HG02763 (cell line): ENCODE results near the gene TACC2.
"Not testable (repeated sequence)": the region's sequence is repeated elsewhere in the genome, so short reads cannot be mapped to it uniquely, and the experiment has no call there.

Source experiments
- ATAC-seq: cut with Tn5 transposase; IDR thresholded peaks from one replicate; pipeline ENCODE4 v1.9.1; 2021; ENCODE audit warnings: mild to moderate bottlenecking, moderate library complexity; ENCODE audit not compliant: unreplicated experiment

The TACC2 gene

DNA sequence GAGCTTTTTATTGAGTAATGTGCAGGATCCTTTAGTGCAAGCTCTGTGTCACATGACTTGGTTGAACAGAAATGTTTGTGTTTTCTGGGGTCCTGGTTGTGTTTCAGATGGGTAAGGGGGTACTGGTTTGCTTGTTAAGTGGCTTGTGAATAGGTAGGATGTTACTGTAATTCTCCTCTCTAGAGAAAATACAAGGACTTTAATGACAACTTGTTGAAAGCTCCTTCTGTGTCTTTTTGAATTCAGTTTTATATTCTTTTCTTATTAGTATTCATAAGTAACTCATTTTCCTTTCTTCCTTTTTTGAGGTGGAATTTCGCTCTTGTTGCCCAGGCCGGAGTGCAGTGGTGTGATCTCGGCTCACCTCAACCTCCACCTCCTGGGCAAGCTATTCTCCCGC, 196.7 kb downstream of the TACC2 start:
- ATAC-seq: no peak

GRCh38 chr10:122186816-122187810, 198.2 kb downstream of the TACC2 start:
- no peak for ATAC-seq

- ATAC-seq: no peak
Measured at GRCh38 chr10:122188706-122189105, 199.7 kb downstream of the TACC2 start.

DNA sequence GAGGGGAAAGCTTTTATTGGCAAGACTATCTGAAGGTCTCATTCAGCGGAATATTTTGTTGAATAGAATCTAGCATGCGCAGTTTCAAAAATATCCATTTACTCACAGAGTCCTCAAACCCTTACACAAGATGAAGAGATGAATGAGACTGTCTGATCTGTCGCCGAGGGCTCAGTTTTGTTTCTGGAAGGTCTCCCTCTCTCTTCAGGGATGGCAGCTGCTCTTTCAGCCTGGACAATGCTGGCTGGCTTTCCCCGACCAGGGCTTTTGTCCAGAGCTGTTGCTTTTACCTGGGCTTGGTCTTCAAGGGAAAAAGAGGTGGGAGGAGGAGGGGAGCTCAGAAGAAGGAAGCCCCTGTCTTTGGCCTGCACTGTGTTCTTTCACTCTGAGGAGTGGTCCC, 200.2 kb downstream of the TACC2 start:
- no peak for ATAC-seq

- no peak for ATAC-seq
Measured at GRCh38 chr10:122190176-122190943, 201.4 kb downstream of the TACC2 start.

- no peak for ATAC-seq
Measured at GRCh38 chr10:122191936-122192541, 203.1 kb downstream of the TACC2 start.

GRCh38 chr10:122194251-122194650, 205.3 kb downstream of the TACC2 start:
- ATAC-seq: no peak

DNA sequence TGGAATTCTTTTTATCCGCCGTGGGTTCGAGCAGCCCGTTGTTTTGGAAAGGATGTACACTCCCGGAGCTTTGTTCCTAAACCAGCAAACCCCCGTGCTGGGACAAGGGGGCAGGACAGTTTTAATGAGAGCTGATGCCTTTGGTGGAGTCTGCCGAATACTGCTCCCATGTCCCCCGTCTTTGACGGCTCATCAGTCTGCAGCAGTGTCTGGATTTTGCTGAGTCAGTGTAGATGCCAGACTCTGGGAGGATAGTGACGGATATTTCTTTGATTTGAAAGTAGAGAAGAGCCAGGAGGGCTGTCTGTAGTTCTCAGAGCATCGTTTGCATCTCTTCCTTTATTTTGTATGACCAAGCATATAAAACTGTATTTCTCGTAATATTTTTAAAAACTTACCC, 207.3 kb downstream of the TACC2 start:
- no peak for ATAC-seq

DNA sequence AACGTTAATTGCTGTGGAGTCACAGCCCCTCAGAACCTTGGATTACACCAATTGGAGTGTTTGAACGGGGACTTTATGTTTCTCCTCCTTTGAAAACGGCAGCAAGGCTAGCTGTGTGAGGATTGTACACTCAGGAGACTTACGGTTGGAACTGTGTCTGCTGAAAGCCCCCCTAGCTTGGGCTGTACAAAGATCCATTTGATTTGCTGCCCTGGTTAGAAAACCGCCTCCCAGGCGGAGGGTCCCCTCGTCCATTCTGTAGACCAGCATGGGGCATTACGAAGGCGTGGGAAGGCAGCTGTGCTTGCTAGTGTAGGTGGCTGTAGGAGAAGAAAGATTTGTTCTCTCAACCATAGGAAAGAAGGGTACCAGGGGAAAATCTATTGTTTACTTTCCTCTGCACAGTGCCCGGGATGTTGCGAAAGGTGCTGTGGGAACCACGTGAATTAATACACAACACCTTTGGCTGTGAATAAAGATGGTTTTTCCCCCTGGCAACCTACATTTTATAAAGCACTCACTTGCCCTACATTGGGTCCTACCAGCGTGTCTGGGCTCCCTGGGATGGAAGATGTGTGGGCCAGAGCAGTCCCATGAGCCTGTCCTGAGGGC, 208.8 kb downstream of the TACC2 start:
- ATAC-seq: no peak

DNA sequence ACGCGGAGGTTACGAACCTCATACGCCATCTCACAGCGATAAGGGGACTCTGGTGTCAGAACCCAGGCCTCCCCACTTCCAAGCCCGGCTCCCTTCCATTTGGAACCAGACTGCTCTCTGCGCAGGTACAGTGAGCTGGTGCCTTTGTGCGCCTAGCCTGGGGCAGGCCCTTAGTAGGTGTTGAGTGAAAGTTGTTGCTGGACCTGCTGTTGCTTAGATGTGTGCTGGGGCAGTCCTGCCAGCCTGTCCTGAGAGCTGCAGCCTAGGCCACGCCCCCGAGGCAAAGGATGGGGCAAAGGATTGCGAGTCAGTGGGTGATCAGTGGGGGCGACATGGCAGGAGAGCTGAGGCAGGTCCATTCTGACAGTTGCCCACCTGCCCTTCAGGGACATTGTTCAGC, 209.7 kb downstream of the TACC2 start:
- no peak for ATAC-seq

DNA sequence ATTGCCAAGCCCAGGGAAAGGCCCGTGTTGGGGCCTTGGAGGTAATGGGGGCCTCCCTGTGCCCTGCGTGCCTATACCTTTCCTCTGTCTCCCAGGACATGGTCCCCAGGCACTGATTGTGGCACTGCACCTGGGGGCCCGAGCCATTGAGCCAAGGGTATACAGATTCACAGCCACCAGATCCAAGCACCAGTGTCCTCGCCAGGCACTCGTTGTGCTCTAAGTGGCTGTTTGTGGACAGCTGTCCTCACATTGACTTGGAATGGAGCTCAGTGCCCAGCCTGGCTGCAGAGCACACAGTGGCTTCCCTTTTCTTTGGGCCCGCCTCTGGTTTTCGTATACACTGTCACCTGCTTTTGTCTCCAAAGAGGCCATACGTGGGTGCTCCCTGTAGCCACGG, 210.1 kb downstream of the TACC2 start:
- ATAC-seq: no peak

DNA sequence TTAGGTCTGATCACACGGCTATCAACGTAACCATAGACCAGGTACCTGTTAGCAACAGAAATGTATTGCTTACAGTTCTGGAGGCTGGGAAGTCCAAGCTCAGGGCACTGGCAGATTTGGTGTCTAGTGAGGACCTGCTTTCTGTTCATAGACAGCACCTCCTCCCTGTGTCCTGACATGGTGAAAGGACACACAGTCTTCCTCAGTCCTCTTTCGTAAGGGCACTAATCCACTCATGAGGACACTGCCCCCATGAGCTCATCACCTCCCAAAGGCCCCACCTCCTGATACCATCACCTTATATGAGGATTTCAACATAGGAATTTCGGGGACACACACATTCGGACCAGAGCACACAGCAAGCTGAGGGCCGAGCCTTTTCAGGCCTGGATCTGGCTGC, 210.7 kb downstream of the TACC2 start:
- no peak for ATAC-seq

DNA sequence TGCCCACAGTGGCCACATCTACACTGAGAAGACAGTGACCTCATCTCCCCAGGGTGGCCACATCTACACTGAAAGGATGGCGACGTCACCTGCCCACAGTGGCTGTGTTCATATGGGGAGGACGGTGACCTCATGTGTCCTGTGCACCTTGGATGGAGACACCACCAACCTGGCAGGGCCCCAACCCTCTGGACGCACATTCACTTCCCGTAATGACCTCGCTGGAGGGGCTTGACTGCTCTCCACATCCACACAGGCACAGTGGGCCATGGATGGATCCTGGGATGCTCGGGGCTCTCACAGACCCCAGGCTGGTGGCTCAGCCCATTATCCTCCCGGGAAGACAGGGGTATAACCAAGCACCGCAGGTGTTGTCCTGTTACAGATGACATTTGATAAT, 212.4 kb downstream of the TACC2 start:
- no peak for ATAC-seq

DNA sequence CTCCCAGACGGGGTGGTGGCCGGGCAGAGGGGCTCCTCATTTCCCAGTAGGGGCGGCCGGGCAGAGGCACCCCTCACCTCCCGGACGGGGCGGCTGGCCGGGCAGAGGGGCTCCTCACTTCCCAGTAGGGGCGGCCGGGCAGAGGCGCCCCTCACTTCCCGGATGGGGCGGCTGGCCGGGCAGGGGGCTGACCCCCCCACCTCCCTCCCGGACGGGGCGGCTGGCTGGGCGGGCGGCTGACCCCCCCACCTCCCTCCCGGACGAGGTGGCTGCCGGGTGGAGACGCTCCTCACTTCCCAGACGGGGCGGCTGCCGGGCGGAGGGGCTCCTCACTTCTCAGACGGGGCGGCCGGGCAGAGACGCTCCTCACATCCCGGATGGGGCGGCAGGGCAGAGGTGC, 214.2 kb downstream of the TACC2 start:
- not testable (repeated sequence) for ATAC-seq

GRCh38 chr10:122204691-122205489, 215.9 kb downstream of the TACC2 start:
- no peak for ATAC-seq

- no peak for ATAC-seq
Measured at GRCh38 chr10:122206471-122207065, 217.6 kb downstream of the TACC2 start.

GRCh38 chr10:122207163-122207562, 218.2 kb downstream of the TACC2 start:
- no peak for ATAC-seq

- ATAC-seq: no peak
Measured at GRCh38 chr10:122207596-122207995, 218.6 kb downstream of the TACC2 start.

GRCh38 chr10:122208571-122209430, 219.8 kb downstream of the TACC2 start:
- ATAC-seq: no peak
